GM18526 (cell line): Measurements from ENCODE around the gene PRMT2.

Source experiments
- POLR2A ChIP-seq: IDR thresholded peaks from 3 replicates; pipeline ENCODE4 v1.6.1; 2011; ENCODE audit not compliant: insufficient read length; ENCODE audit errors: extremely low read depth

Gene PRMT2

GRCh38 chr21:46627726-46628125 is 7.7 kb upstream of the PRMT2 start:
- no peak for TF ChIP-seq POLR2A

- TF ChIP-seq POLR2A, result no peak
These were observed 6.6 kb upstream of the PRMT2 start for GRCh38 chr21:46628868-46629267.

GRCh38 chr21:46633566-46633965 is 1.9 kb upstream of the PRMT2 start:
- TF ChIP-seq POLR2A, result no peak

GRCh38 chr21:46634427-46634826 is 1.0 kb upstream of the PRMT2 start:
- TF ChIP-seq POLR2A, result no peak

GRCh38 chr21:46634966-46635323 is 529 bp upstream of the PRMT2 start:
- no peak for TF ChIP-seq POLR2A

- no peak for TF ChIP-seq POLR2A
These were observed 673 bp downstream of the PRMT2 start for GRCh38 chr21:46636181-46636512.

- TF ChIP-seq POLR2A, result no peak
These were observed 1.2 kb downstream of the PRMT2 start for GRCh38 chr21:46636550-46637285.

- no peak for TF ChIP-seq POLR2A
These were observed 2.7 kb downstream of the PRMT2 start for GRCh38 chr21:46637952-46638746.

GRCh38 chr21:46639489-46640386 is 4.3 kb downstream of the PRMT2 start:
- TF ChIP-seq POLR2A, result no peak

GRCh38 chr21:46641656-46642055 is 6.2 kb downstream of the PRMT2 start:
- no peak for TF ChIP-seq POLR2A

- TF ChIP-seq POLR2A, result no peak
These were observed 8.1 kb downstream of the PRMT2 start for GRCh38 chr21:46643379-46644177.

GRCh38 chr21:46645840-46646239 is 10.4 kb downstream of the PRMT2 start:
- no peak for TF ChIP-seq POLR2A

- no peak for TF ChIP-seq POLR2A
These were observed 11.2 kb downstream of the PRMT2 start for GRCh38 chr21:46646541-46647154.

GRCh38 chr21:46648539-46648938 is 13.1 kb downstream of the PRMT2 start:
- TF ChIP-seq POLR2A, result no peak
